GM21381 (cell line): Measurements from ENCODE around the gene CHAF1A.
A peak's percentile ranks its signal among the peaks of the same experiment; 100 is the strongest.

Source experiments
- ATAC-seq: cut with Tn5 transposase; IDR thresholded peaks from one replicate; pipeline ENCODE4 v1.9.1; 2021; ENCODE audit warnings: mild to moderate bottlenecking, moderate library complexity; ENCODE audit not compliant: unreplicated experiment

CHAF1A gene

GRCh38 chr19:4400135-4400936 is 2.1 kb upstream of the CHAF1A start, which contains the start of gene SH3GL1:
SH3GL1 (minus strand) TSS chr19:4400547; CDS start chr19:4400368, 179 bp downstream.
- peak; percentile 64 for ATAC-seq

- no peak for ATAC-seq
These were observed 670 bp upstream of the CHAF1A start for GRCh38 chr19:4401769-4402170.

- no peak for ATAC-seq
These were observed 743 bp downstream of the CHAF1A start for GRCh38 chr19:4403005-4403761.

- no peak for ATAC-seq
These were observed 3.5 kb downstream of the CHAF1A start for GRCh38 chr19:4405977-4406376.

GRCh38 chr19:4406626-4407025 is 4.2 kb downstream of the CHAF1A start:
- ATAC-seq = no peak

- no peak for ATAC-seq
These were observed 6.9 kb downstream of the CHAF1A start for GRCh38 chr19:4409123-4409933.

- no peak for ATAC-seq
These were observed 11.1 kb downstream of the CHAF1A start for GRCh38 chr19:4413588-4413987.

- ATAC-seq = no peak
These were observed 11.8 kb downstream of the CHAF1A start for GRCh38 chr19:4414144-4414799.

- ATAC-seq = no peak
These were observed 12.4 kb downstream of the CHAF1A start for GRCh38 chr19:4414800-4415321.

GRCh38 chr19:4415352-4415751 is 12.9 kb downstream of the CHAF1A start:
- no peak for ATAC-seq

- ATAC-seq = no peak
These were observed 13.8 kb downstream of the CHAF1A start for GRCh38 chr19:4416268-4416667.

- ATAC-seq = no peak
These were observed 21.1 kb downstream of the CHAF1A start for GRCh38 chr19:4423416-4424126.

- ATAC-seq = no peak
These were observed 23.1 kb downstream of the CHAF1A start for GRCh38 chr19:4425537-4425936.

GRCh38 chr19:4428326-4428975 is 26.0 kb downstream of the CHAF1A start:
- no peak for ATAC-seq

- ATAC-seq = no peak
These were observed 26.8 kb downstream of the CHAF1A start for GRCh38 chr19:4429256-4429655.

GRCh38 chr19:4429771-4430171 is 27.3 kb downstream of the CHAF1A start:
- ATAC-seq = no peak

GRCh38 chr19:4430760-4431159 is 28.3 kb downstream of the CHAF1A start:
- no peak for ATAC-seq

- ATAC-seq = no peak
These were observed 28.9 kb downstream of the CHAF1A start for GRCh38 chr19:4431296-4431695.
